ENCODE data around the gene RSRC1. TPM values are rescaled to one million over a fixed set of nuclear protein-coding genes. Genes with fewer than 3 reads are reported as not detected.

Gene RSRC1, protein sequence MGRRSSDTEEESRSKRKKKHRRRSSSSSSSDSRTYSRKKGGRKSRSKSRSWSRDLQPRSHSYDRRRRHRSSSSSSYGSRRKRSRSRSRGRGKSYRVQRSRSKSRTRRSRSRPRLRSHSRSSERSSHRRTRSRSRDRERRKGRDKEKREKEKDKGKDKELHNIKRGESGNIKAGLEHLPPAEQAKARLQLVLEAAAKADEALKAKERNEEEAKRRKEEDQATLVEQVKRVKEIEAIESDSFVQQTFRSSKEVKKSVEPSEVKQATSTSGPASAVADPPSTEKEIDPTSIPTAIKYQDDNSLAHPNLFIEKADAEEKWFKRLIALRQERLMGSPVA
- total RNA-seq: 15.9 and 19.0 TPM in 2 replicates

DNA sequence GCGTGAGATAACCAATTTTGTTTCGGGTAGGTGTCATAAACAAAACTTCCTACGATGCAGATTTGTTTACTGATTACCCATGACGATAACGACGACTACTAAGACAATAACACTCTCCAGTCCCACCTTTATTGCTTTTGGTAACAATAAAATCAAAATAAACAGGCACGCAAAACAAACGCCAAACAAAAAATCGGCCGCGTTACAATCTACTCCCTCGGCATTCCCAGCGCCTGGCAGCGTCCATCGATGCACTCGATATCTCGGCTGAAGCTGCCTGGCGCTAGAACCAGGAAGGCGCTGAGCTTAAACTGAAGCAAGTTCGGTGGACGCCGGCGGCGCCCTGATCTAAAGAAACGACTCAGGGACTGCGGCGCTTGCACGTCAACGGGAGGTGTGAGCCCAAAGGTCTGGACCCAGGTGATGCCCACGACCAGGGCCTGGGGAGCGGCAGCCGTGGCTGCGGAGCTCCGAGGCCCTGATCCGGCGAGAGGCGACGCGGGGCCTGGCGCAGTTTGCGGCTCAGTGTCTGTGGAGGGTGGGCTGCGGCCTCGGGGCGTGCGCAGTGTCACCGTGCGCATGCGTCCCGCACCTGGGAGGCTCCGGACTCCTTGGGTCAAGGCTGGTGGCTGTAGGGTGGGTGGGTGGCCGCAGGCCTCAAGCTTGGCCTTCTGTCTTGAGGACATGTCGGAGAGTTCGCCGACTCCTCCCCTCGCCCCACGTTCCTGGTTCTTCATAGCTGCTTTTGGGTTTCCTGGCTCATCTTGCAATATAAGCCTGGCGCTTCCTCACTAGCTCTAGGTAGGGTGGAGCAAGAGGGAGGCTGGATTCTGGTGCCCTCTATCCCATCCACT is at the start of gene RSRC1:
Gene RSRC1 (plus strand): TSS at position 286 of the 854 bp plus-strand sequence. CDS start 12,016 bp downstream, outside the sequence.

DNA sequence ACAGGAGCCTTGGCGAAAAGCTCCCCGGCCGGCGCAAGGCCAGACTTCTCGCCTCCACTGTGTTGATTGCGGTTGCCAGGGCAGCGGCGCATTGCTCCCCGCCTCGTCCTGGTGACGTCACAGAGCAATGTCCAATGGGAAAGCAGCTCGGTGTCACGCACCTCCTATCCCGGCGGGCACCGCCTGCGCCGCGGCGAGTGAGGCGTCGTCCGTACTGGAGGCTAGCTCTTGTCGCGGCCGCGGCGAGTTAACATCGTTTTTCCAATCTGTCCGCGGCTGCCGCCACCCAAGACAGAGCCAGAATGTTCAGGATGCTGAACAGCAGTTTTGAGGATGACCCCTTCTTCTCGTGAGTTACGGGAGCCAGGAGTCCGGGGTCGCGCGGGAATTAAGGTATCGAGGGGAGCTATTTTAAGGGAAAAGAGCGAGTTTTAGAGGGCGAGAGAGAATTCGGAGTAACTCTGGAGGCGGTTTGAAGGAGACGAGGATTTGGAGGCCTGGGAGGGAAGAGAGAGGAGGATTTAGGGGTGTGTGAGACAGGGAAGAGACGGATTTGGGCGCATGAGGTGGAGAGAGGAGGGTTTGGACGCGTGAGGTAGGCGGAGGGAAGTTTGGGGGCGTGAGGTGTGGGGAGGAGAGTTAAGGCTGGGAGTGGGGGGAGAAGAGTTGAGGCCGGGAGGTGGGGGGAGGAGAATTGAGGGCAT is 461.3 kb downstream of the RSRC1 start, which contains the start of gene MLF1:
Gene MLF1 (plus strand): TSS at position 196 of the 704 bp plus-strand sequence. CDS start 107 bp downstream, at position 303.

Other genes with a start within 250 kb of the RSRC1 start
- gene SHOX2, start 3.7 kb upstream of the RSRC1 start, total RNA-seq: 0.65 TPM in 1 of 2 replicates, not detected in the other